Measurements from ENCODE around the gene EEA1. TPM values are rescaled to one million over a fixed set of nuclear protein-coding genes. Genes with fewer than 3 reads are reported as not detected.

The EEA1 gene
- total RNA-seq, 2 experiments from 2014 or later = 3.0 to 11.9 TPM

- Histone ChIP-seq H3K4me2 (ENCODE audit: low read length) (no peak overlapping the region), H3K36me3 (ENCODE audit: insufficient read depth, low read length) (no peaks in the 10 kb centered on the region; the same call in 1 of the 2 replicates), H3K4me3 (ENCODE audit: low read depth, low read length, poor library complexity, severe bottlenecking) (no peak overlapping the region), H2AFZ (ENCODE audit: low read length) (no peak overlapping the region), H3K9me3 (ENCODE audit: low read length) (peaks cover 5% of the 10 kb centered on the region; the same call in 1 of the 2 replicates), H3K9me2 (ENCODE audit: insufficient read depth, low read length) (no peaks in the 10 kb centered on the region), H3K4me1 (ENCODE audit: insufficient read depth, low read length, poor library complexity, severe bottlenecking) (no peaks in the 10 kb centered on the region), H3K27ac (ENCODE audit: low read depth, low read length, poor library complexity, severe bottlenecking) (no peak overlapping the region), H4K20me1 (ENCODE audit: insufficient read depth, low read length) (no peaks in the 10 kb centered on the region), H3K79me2 (ENCODE audit: insufficient read depth, low read depth, low read length) (peaks cover 9% of the 10 kb centered on the region; the same call in 1 of the 2 replicates)
- no peak for DNase-seq (ENCODE audit: low spot score)
- ChIA-PET POLR2A (interaction anchor here (1.2 to 2.4 kb wide), 3 partner anchors 21 to 55 kb away, joined by 3 to 9 read pairs (median 3); no protein-coding TSS in a partner anchor), CTCF (ENCODE audit: unreplicated experiment) (no interaction called here)
- TF ChIP-seq CTCF (conservative IDR thresholded peaks at IDR 0.05; ENCODE audit: low read length) (no peak), EZH2phosphoT487 (IDR thresholded peaks at IDR 0.05; ENCODE audit: borderline replicate concordance, low read depth, low read length) (no peak)
- intact Hi-C loops (cut with micrococcal nuclease; ENCODE audit: unreplicated experiment) = no loop called here
- no TSS peak for BruUV-seq (replicated peaks)
Observed at GRCh38 chr12:92905811-92906554, 23.1 kb downstream of the EEA1 start.

DNA sequence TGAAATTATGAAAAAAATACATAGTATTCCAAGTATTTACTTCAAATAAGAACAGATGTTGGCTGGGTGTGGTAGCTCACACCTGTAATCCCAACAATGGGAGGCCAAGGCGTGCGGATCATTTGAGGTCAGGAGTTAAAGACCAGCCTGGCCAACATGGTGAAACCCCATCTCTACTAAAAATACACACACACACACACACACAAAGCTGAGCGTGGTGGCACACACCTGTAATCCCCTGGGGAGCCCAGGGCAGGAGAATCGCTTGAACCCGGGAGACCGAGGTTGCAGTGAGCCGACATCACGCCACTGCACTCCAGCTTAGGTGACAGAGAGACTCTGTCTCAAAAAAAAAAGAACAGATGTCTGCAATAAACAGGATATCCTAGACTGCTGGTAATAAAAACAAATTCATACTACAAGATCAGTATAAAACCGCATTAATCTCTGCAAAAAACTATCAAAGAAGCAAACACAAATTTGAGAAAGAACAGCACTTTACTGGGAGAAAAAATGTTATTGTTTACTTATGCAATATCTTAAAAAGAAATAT lies 23.8 kb downstream of the EEA1 start:
- Histone ChIP-seq H4K20me1 (ENCODE audit: insufficient read depth, low read length) (no peaks in the 10 kb centered on the region), H3K79me2 (ENCODE audit: insufficient read depth, low read depth, low read length) (peaks cover 9% of the 10 kb centered on the region; the same call in 1 of the 2 replicates), H3K4me2 (ENCODE audit: low read length) (no peak overlapping the region), H3K27ac (ENCODE audit: low read depth, low read length, poor library complexity, severe bottlenecking) (no peak overlapping the region), H3K36me3 (ENCODE audit: insufficient read depth, low read length) (no peaks in the 10 kb centered on the region; the same call in 1 of the 2 replicates), H3K9me3 (ENCODE audit: low read length) (peaks cover 6% of the 10 kb centered on the region; the same call in 1 of the 2 replicates), H3K4me1 (ENCODE audit: insufficient read depth, low read length, poor library complexity, severe bottlenecking) (no peaks in the 10 kb centered on the region), H2AFZ (ENCODE audit: low read length) (no peak overlapping the region), H3K4me3 (ENCODE audit: low read depth, low read length, poor library complexity, severe bottlenecking) (no peak overlapping the region), H3K9me2 (ENCODE audit: insufficient read depth, low read length) (no peaks in the 10 kb centered on the region)
- POLR2A ChIA-PET = interaction anchor here (1.0 to 2.0 kb wide), 2 partner anchors 21 to 29 kb away, joined by 4 read pairs; no protein-coding TSS in a partner anchor
- no peak for DNase-seq (ENCODE audit: low spot score)
- TF ChIP-seq CTCF (conservative IDR thresholded peaks at IDR 0.05; ENCODE audit: low read length) (no peak), EZH2phosphoT487 (IDR thresholded peaks at IDR 0.05; ENCODE audit: borderline replicate concordance, low read depth, low read length) (no peak)
- BruUV-seq (replicated peaks) = no TSS peak
- CTCF ChIA-PET (ENCODE audit: unreplicated experiment) = no interaction called here
- intact Hi-C loops (cut with micrococcal nuclease; ENCODE audit: unreplicated experiment) = no loop called here

DNA sequence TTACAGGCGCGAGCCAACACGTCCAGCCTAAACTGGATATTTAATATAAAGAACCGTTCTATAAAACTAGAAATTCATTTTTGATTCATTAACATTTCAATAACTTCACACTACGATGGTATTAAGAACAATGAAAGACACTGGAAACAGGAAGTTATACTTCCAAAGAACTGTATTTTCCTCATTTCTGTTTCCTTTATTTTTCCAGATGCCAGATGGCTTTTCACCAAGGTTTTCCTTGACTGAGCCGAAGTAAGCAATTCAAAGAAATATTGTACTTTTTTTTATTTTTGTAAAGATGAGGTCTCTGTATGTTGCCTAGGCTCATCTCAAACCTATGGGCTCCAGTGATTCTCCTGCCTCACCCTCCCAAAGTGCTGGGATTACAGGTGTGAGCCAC lies 28.2 kb downstream of the EEA1 start:
- Histone ChIP-seq H2AFZ (ENCODE audit: low read length) (no peak overlapping the region), H3K4me3 (ENCODE audit: low read depth, low read length, poor library complexity, severe bottlenecking) (no peak overlapping the region), H3K79me2 (ENCODE audit: insufficient read depth, low read depth, low read length) (no peaks in the 10 kb centered on the region), H3K4me1 (ENCODE audit: insufficient read depth, low read length, poor library complexity, severe bottlenecking) (no peaks in the 10 kb centered on the region), H3K4me2 (ENCODE audit: low read length) (no peak overlapping the region), H3K36me3 (ENCODE audit: insufficient read depth, low read length) (peaks cover 4% of the 10 kb centered on the region; the same call in 1 of the 2 replicates), H3K9me2 (ENCODE audit: insufficient read depth, low read length) (no peaks in the 10 kb centered on the region), H4K20me1 (ENCODE audit: insufficient read depth, low read length) (no peaks in the 10 kb centered on the region), H3K9me3 (ENCODE audit: low read length) (0 out of 2 replicates have a peak, but pooled peaks cover 3% of the 10 kb centered on the region), H3K27ac (ENCODE audit: low read depth, low read length, poor library complexity, severe bottlenecking) (no peak overlapping the region)
- intact Hi-C loops (cut with micrococcal nuclease; ENCODE audit: unreplicated experiment) = no loop called here
- ChIA-PET POLR2A (no interaction called here), CTCF (ENCODE audit: unreplicated experiment) (no interaction called here)
- no peak for DNase-seq (ENCODE audit: low spot score)
- TF ChIP-seq EZH2phosphoT487 (IDR thresholded peaks at IDR 0.05; ENCODE audit: borderline replicate concordance, low read depth, low read length) (no peak), CTCF (conservative IDR thresholded peaks at IDR 0.05; ENCODE audit: low read length) (no peak)
- no TSS peak for BruUV-seq (replicated peaks)
